HG03045 (cell line): ENCODE measurements around the gene CIAO2B.
"Not testable (repeated sequence)": the region's sequence is repeated elsewhere in the genome, so short reads cannot be mapped to it uniquely, and the experiment has no call there.

Experiments
- ATAC-seq: cut with Tn5 transposase; IDR thresholded peaks from one replicate; pipeline ENCODE4 v1.9.1; 2021; ENCODE audit warnings: mild to moderate bottlenecking, moderate library complexity; ENCODE audit not compliant: unreplicated experiment

Gene CIAO2B

GRCh38 chr16:66905633-66906539, 28.3 kb downstream of the CIAO2B start:
- ATAC-seq = no peak

GRCh38 chr16:66904846-66905632, 29.2 kb downstream of the CIAO2B start:
- ATAC-seq = no peak

- ATAC-seq = no peak
These were observed 29.8 kb downstream of the CIAO2B start for GRCh38 chr16:66904428-66904845.

- no peak for ATAC-seq
These were observed 30.4 kb downstream of the CIAO2B start for GRCh38 chr16:66903544-66904427.

GRCh38 chr16:66902648-66903543, 31.3 kb downstream of the CIAO2B start:
- ATAC-seq = no peak

GRCh38 chr16:66901626-66902025, 32.6 kb downstream of the CIAO2B start:
- ATAC-seq = no peak

- ATAC-seq = no peak
These were observed 33.3 kb downstream of the CIAO2B start for GRCh38 chr16:66900721-66901441.

GRCh38 chr16:66899945-66900710, 34.1 kb downstream of the CIAO2B start:
- no peak for ATAC-seq

- no peak for ATAC-seq
These were observed 34.8 kb downstream of the CIAO2B start for GRCh38 chr16:66899310-66899944.

GRCh38 chr16:66898933-66899309, 35.3 kb downstream of the CIAO2B start:
- no peak for ATAC-seq

GRCh38 chr16:66898207-66898606, 36.0 kb downstream of the CIAO2B start:
- ATAC-seq = no peak

- not testable (repeated sequence) for ATAC-seq
These were observed 37.5 kb downstream of the CIAO2B start for GRCh38 chr16:66896682-66897081.

- ATAC-seq = no peak
These were observed 38.2 kb downstream of the CIAO2B start for GRCh38 chr16:66895999-66896398.

GRCh38 chr16:66895689-66895979, 38.6 kb downstream of the CIAO2B start:
- no peak for ATAC-seq

- no peak for ATAC-seq
These were observed 39.1 kb downstream of the CIAO2B start for GRCh38 chr16:66894948-66895688.

- no peak for ATAC-seq
These were observed 40.1 kb downstream of the CIAO2B start for GRCh38 chr16:66894055-66894454.

- ATAC-seq = no peak
These were observed 42.4 kb downstream of the CIAO2B start for GRCh38 chr16:66891797-66892196.

GRCh38 chr16:66891360-66891759, 42.8 kb downstream of the CIAO2B start:
- ATAC-seq = no peak
